OCI-LY3 (cell line): ENCODE data around the gene PLB1.

Experiments used
- H2AFZ ChIP-seq: fragments of 200-600, 300-600 bp; shearing (Covaris generic); 2 replicates; pipeline ENCODE4 v1.6.0; 2014; ENCODE audit warnings: antibody characterized with exemption, low read depth, low read length
- H3K27ac ChIP-seq: fragments of 200-600, 300-600 bp; sonication (generic); 2 replicates; pipeline ENCODE4 v1.5.1; 2014; ENCODE audit warnings: mild to moderate bottlenecking, low read length, moderate library complexity, mixed read lengths
- H3K27me3 ChIP-seq: fragments of 200-600, 300-600 bp; sonication (generic); 2 replicates; pipeline ENCODE4 v1.6.1; 2014; ENCODE audit warnings: low read depth, low read length, mixed read lengths
- H3K36me3 ChIP-seq: fragments of 200-600, 300-600 bp; sonication (generic); replicated peaks from 2 replicates; pipeline ENCODE3; 2014; ENCODE audit warnings: low read depth, low read length, mixed read lengths
- H3K4me1 ChIP-seq: fragments of 300-600, 200-600 bp; sonication (generic); 2 replicates; pipeline ENCODE4 v1.6.1; 2014; ENCODE audit warnings: low read length, mixed read lengths
- H3K4me2 ChIP-seq: fragments of 200-600, 300-600 bp; sonication (generic); 2 replicates; pipeline ENCODE4 v1.6.1; 2014; ENCODE audit warnings: low read length, mixed read lengths
- H3K4me3 ChIP-seq: fragments of 300-600, 200-600 bp; sonication (generic); 2 replicates; pipeline ENCODE4 v1.5.1; 2014; ENCODE audit warnings: antibody characterized with exemption, mild to moderate bottlenecking, low read length, moderate library complexity
- H3K79me2 ChIP-seq: fragments of 300-600, 200-600 bp; shearing (Covaris generic); 2 replicates; pipeline ENCODE4 v1.6.1; 2014; ENCODE audit warnings: mild to moderate bottlenecking, low read length, mixed read lengths
- H3K9ac ChIP-seq: fragments of 300-600, 200-600 bp; shearing (Covaris generic); 2 replicates; pipeline ENCODE4 v1.6.0; 2014; ENCODE audit warnings: mild to moderate bottlenecking, low read length, moderate library complexity
- H3K9me3 ChIP-seq: fragments of 200-600, 300-600 bp; shearing (Covaris generic); 2 replicates; pipeline ENCODE4 v1.6.1; 2014; ENCODE audit warnings: low read length, mixed read lengths; ENCODE audit not compliant: insufficient read depth
- H4K20me1 ChIP-seq: fragments of 200-600, 300-600 bp; sonication (generic); 2 replicates; pipeline ENCODE4 v1.6.1; 2016; ENCODE audit warnings: low read length, mixed read lengths; ENCODE audit not compliant: insufficient read depth
- CTCF ChIP-seq: fragments of 200-600, 300-600 bp; sonication (generic); IDR thresholded peaks from 2 replicates; pipeline ENCODE4 v1.5.1; 2014; ENCODE audit warnings: antibody characterized with exemption, low read length, low read depth
- EZH2phosphoT487 ChIP-seq: fragments of 200-600 bp; shearing (Covaris generic); IDR thresholded peaks from 2 replicates; pipeline ENCODE4 v1.6.1; 2018; ENCODE audit warnings: antibody characterized with exemption, mixed run types, low read depth

PLB1 gene

GRCh38 chr2:28676152-28676835 lies 180.4 kb downstream of the PLB1 start:
- Histone ChIP-seq H3K27me3 (no peaks in the 10 kb centered on the region), H2AFZ (no peak overlapping the region), H4K20me1 (no peaks in the 10 kb centered on the region), H3K4me3 (no peak overlapping the region), H3K9ac (no peak overlapping the region), H3K36me3 (no peaks in the 10 kb centered on the region), H3K79me2 (no peaks in the 10 kb centered on the region), H3K4me1 (peaks cover 40% of the 10 kb centered on the region), H3K9me3 (no peaks in the 10 kb centered on the region), H3K4me2 (no peak overlapping the region), H3K27ac (no peak overlapping the region)
- TF ChIP-seq CTCF (no peak), EZH2phosphoT487 (no peak)

GRCh38 chr2:28678175-28678855 lies 182.5 kb downstream of the PLB1 start:
- Histone ChIP-seq H3K36me3 (no peaks in the 10 kb centered on the region), H3K4me3 (no peak overlapping the region), H3K4me1 (peaks cover 50% of the 10 kb centered on the region), H3K4me2 (peak overlapping the region; percentile 25; the same call in 1 of the 2 replicates), H3K27me3 (no peaks in the 10 kb centered on the region), H2AFZ (no peak overlapping the region), H3K27ac (peak overlapping the region; percentile 11; the same call in 1 of the 2 replicates), H3K9me3 (no peaks in the 10 kb centered on the region), H3K9ac (no peak overlapping the region), H4K20me1 (no peaks in the 10 kb centered on the region), H3K79me2 (no peaks in the 10 kb centered on the region)
- TF ChIP-seq EZH2phosphoT487 (no peak), CTCF (no peak)

- Histone ChIP-seq H3K4me2 (peak overlapping the region; percentile 25), H3K27ac (peak overlapping the region; percentile 11; the same call in 1 of the 2 replicates), H4K20me1 (no peaks in the 10 kb centered on the region), H3K79me2 (no peaks in the 10 kb centered on the region), H3K36me3 (no peaks in the 10 kb centered on the region), H2AFZ (no peak overlapping the region), H3K9ac (no peak overlapping the region), H3K27me3 (no peaks in the 10 kb centered on the region), H3K4me3 (no peak overlapping the region), H3K9me3 (no peaks in the 10 kb centered on the region), H3K4me1 (peaks cover 48% of the 10 kb centered on the region)
- no peak for TF ChIP-seq EZH2phosphoT487
- TF ChIP-seq CTCF, result no peak
Observed at GRCh38 chr2:28678944-28679343, 183.1 kb downstream of the PLB1 start.

DNA sequence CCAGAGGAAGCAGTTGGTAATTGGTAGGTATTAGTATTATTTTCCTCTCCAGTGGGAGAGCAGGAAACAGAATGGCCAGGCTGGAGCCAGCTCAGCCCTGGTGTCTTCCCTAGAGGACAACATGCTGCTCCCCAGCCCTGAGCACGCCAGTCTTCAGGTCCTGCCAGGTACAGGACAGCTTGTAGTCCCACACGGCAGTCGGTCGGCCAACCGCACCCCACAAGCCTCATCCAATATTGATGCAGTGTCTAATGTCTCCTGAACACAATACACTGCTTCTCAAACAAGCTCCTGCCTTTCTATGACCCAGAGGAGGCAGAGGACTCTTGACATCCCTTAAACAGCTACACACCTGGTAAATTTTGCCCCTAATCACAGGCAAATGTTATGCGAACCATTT lies 184.8 kb downstream of the PLB1 start:
- peak overlapping the region; percentile 26; the same call in 1 of the 2 replicates for H3K9ac ChIP-seq
- H3K27me3 ChIP-seq, result no peaks in the 10 kb centered on the region
- peak overlapping the region; percentile 15; the same call in 1 of the 2 replicates for H3K27ac ChIP-seq
- peak overlapping the region; percentile 65 for H3K4me2 ChIP-seq
- H3K4me3 ChIP-seq, result peak overlapping the region; percentile 34
- no peaks in the 10 kb centered on the region for H3K79me2 ChIP-seq
- H3K4me1 ChIP-seq, result peaks cover 35% of the 10 kb centered on the region
- peak overlapping the region; percentile 75 for H2AFZ ChIP-seq
- no peak for TF ChIP-seq EZH2phosphoT487
- TF ChIP-seq CTCF, result no peak
- H4K20me1 ChIP-seq, result no peaks in the 10 kb centered on the region
- H3K36me3 ChIP-seq, result no peaks in the 10 kb centered on the region
- H3K9me3 ChIP-seq, result no peaks in the 10 kb centered on the region
